Neutrophil (primary cell): Measurements from ENCODE around the gene PDE4D.

Experiments
- H3K27ac ChIP-seq: fragments of 200-600 bp; sonication (generic); 2 replicates; pipeline ENCODE4 v1.5.1; 2016; ENCODE audit warnings: mild to moderate bottlenecking, moderate library complexity
- H3K27me3 ChIP-seq: fragments of 200-600 bp; sonication (generic); 2 replicates; pipeline ENCODE4 v1.6.0; 2016; ENCODE audit warnings: mild to moderate bottlenecking
- H3K36me3 ChIP-seq: fragments of 200-600 bp; sonication (generic); 2 replicates; pipeline ENCODE4 v1.5.1; 2017
- H3K4me1 ChIP-seq, 2 experiments: fragments of 200-600 bp in 1 of 2; sonication (generic) in 1 of 2; 1 replicate in 1 of 2; 2 replicates in 1 of 2; pipeline versions ENCODE4 v1.5.1 to v1.6.1; 2013 to 2016; ENCODE audit warnings: low read depth in 1 of 2, low read length in 1 of 2, mild to moderate bottlenecking in 1 of 2, moderate library complexity in 1 of 2; ENCODE audit not compliant: control insufficient read depth in 1 of 2, insufficient read depth in 1 of 2
- H3K4me3 ChIP-seq, 2 experiments: fragments of 200-600 bp in 1 of 2; sonication (generic) in 1 of 2; 1 replicate in 1 of 2; 2 replicates in 1 of 2; pipeline ENCODE4 v1.5.1; 2013 to 2016; ENCODE audit warnings: low read depth in 1 of 2, low read length in 1 of 2, mild to moderate bottlenecking in 1 of 2, moderate library complexity in 1 of 2
- H3K9me3 ChIP-seq: fragments of 200-600 bp; sonication (generic); 2 replicates; pipeline ENCODE4 v1.5.1; 2016
- CTCF ChIP-seq: fragments of 200-600 bp; sonication (generic); IDR thresholded peaks from 2 replicates; pipeline ENCODE4 v1.5.1; 2016; ENCODE audit warnings: antibody characterized with exemption

The PDE4D gene

GRCh38 chr5:59125011-59125961 is 768.2 kb downstream of the PDE4D start:
- Histone ChIP-seq H3K27ac (no peak overlapping the region), H3K36me3 (no peaks in the 10 kb centered on the region), H3K9me3 (no peaks in the 10 kb centered on the region), H3K4me3 (no peak overlapping the region), H3K4me1 (peaks cover 52 to 55% of the 10 kb centered on the region in 2 experiments), H3K27me3 (no peaks in the 10 kb centered on the region)
- no peak for TF ChIP-seq CTCF

- H3K36me3 ChIP-seq = no peaks in the 10 kb centered on the region
- H3K27me3 ChIP-seq = no peaks in the 10 kb centered on the region
- H3K4me1 ChIP-seq = peaks cover 46 to 48% of the 10 kb centered on the region in 2 experiments
- no peak for TF ChIP-seq CTCF
- H3K4me3 ChIP-seq = no peak overlapping the region
- no peak overlapping the region for H3K27ac ChIP-seq
- H3K9me3 ChIP-seq = no peaks in the 10 kb centered on the region
Measured at GRCh38 chr5:59123595-59124561, 769.6 kb downstream of the PDE4D start.

- Histone ChIP-seq H3K9me3 (no peaks in the 10 kb centered on the region), H3K4me3 (no peak overlapping the region), H3K27ac (no peak overlapping the region), H3K36me3 (no peaks in the 10 kb centered on the region), H3K4me1 (peaks cover 14 to 16% of the 10 kb centered on the region in 2 experiments), H3K27me3 (no peaks in the 10 kb centered on the region)
- TF ChIP-seq CTCF = no peak
Measured at GRCh38 chr5:59119480-59119879, 774.0 kb downstream of the PDE4D start.

- H3K4me3 ChIP-seq = no peak overlapping the region
- no peaks in the 10 kb centered on the region for H3K9me3 ChIP-seq
- H3K27ac ChIP-seq = no peak overlapping the region
- H3K4me1 ChIP-seq = peaks cover 0 to 4% of the 10 kb centered on the region in 2 experiments
- no peaks in the 10 kb centered on the region for H3K36me3 ChIP-seq
- TF ChIP-seq CTCF = no peak
- no peaks in the 10 kb centered on the region for H3K27me3 ChIP-seq
Measured at GRCh38 chr5:59117320-59117719, 776.2 kb downstream of the PDE4D start.

GRCh38 chr5:59116231-59116865 is 777.2 kb downstream of the PDE4D start:
- H3K27me3 ChIP-seq = no peaks in the 10 kb centered on the region
- no peak overlapping the region for H3K27ac ChIP-seq
- H3K4me1 ChIP-seq = peaks cover 0 to 4% of the 10 kb centered on the region in 2 experiments
- H3K36me3 ChIP-seq = no peaks in the 10 kb centered on the region
- TF ChIP-seq CTCF = no peak
- H3K4me3 ChIP-seq = no peak overlapping the region
- H3K9me3 ChIP-seq = no peaks in the 10 kb centered on the region
